WERI-Rb-1 (cell line): Measurements from ENCODE around the gene MZF1.

Experiments
- DNase-seq: peaks from one replicate; pipeline ENCODE4 v3.0.0-alpha.2; 2020
- H3K27ac ChIP-seq: fragments of 250-450 bp; sonication (Bioruptor Pico); 2 replicates; pipeline ENCODE4 v1.5.1; 2020; ENCODE audit warnings: mild to moderate bottlenecking, moderate library complexity
- H3K27me3 ChIP-seq: fragments of 250-450 bp; sonication (Bioruptor Pico); 2 replicates; pipeline ENCODE4 v1.5.1; 2021; ENCODE audit warnings: mild to moderate bottlenecking, low read depth, moderate library complexity; ENCODE audit not compliant: insufficient read depth, severe bottlenecking
- H3K36me3 ChIP-seq: fragments of 250-450 bp; sonication (Bioruptor Pico); 2 replicates; pipeline ENCODE4 v1.5.1; 2020; ENCODE audit warnings: mild to moderate bottlenecking, moderate library complexity
- H3K4me3 ChIP-seq: 2 replicates; pipeline ENCODE4 v1.5.1; 2011; ENCODE audit warnings: low read depth, mild to moderate bottlenecking, control low read depth, low read length
- H3K9me3 ChIP-seq: fragments of 250-450 bp; sonication (Bioruptor Pico); 2 replicates; pipeline ENCODE4 v1.5.1; 2021; ENCODE audit warnings: mild to moderate bottlenecking, moderate library complexity; ENCODE audit not compliant: severe bottlenecking
- TF ChIP-seq, protein P1 (sequence below): IDR thresholded peaks from 2 replicates; pipeline ENCODE4 v1.5.1; 2011; ENCODE audit warnings: low read depth, mild to moderate bottlenecking, control low read depth, inconsistent platforms, low read length

The MZF1 gene

DNA sequence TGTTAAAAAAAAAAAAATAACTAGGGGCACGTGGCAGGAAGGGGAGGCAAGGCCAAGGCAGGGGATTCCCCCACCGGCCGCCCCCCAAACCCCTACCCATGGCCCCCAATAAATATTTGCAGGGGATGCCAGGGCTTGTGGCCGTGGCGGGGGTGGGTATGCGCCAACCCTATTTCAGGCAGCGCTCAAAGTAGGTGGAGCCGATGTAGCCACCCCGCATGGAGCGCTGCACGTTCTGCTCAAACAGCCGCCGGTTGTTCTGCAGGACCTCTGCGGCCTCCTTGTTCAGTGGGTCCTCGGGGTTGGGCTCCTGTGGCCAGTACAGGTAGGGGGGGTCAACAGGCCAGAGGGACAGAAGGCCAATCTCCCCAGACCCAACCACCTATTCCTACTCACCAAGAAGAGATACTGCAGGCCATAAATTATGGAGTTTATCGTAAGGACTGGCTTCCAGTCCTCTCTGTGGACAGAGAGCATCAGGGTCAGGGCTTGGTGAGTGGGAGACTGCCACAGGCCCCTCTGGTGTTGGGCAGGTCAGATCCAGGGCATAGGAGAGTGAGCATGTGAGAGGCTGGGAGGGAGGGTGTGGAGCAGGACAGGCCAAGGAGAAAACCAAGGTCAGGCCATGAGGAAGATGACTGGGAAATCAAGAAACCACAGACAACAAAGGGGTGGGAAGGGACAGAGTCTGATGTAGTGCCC is 17.1 kb downstream of the MZF1 start:
- H3K36me3 ChIP-seq: peaks cover 41% of the 10 kb centered on the region
- no peaks in the 10 kb centered on the region for H3K27me3 ChIP-seq
- no peak overlapping the region for H3K27ac ChIP-seq
- no peak overlapping the region for H3K4me3 ChIP-seq
- TF ChIP-seq, protein P1, sequence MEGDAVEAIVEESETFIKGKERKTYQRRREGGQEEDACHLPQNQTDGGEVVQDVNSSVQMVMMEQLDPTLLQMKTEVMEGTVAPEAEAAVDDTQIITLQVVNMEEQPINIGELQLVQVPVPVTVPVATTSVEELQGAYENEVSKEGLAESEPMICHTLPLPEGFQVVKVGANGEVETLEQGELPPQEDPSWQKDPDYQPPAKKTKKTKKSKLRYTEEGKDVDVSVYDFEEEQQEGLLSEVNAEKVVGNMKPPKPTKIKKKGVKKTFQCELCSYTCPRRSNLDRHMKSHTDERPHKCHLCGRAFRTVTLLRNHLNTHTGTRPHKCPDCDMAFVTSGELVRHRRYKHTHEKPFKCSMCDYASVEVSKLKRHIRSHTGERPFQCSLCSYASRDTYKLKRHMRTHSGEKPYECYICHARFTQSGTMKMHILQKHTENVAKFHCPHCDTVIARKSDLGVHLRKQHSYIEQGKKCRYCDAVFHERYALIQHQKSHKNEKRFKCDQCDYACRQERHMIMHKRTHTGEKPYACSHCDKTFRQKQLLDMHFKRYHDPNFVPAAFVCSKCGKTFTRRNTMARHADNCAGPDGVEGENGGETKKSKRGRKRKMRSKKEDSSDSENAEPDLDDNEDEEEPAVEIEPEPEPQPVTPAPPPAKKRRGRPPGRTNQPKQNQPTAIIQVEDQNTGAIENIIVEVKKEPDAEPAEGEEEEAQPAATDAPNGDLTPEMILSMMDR: no peak
- no peaks in the 10 kb centered on the region for H3K9me3 ChIP-seq
- no peak for DNase-seq

DNA sequence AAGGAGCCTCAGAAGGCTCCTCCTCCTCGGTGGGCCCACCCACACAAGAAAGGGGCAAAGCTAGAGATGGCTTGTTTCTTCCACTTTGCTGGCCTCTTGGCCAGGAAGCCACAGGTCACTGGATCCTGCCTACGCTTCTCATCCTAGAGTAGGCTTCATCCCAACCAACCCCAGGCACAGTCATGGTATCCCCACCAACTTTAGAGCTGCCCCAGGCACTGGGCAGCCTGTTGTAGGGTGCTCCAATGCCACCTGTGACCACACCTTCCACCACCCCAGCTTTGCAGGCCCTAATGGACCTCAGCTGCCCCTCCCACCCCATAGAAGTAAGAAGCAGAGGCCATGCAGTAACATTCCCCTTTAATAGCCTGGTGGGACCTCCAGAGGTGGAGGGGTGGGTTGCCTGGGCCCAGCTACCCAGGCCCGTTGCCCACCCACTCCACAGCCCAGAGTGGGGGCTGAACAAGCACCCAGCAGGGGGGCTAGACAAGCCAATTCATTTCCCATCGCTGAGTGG is 17.7 kb downstream of the MZF1 start:
- H3K36me3 ChIP-seq: peaks cover 48% of the 10 kb centered on the region
- no peak for DNase-seq
- H3K27ac ChIP-seq: peak overlapping the region; percentile 78
- TF ChIP-seq, protein P1: no peak
- no peaks in the 10 kb centered on the region for H3K9me3 ChIP-seq
- no peaks in the 10 kb centered on the region for H3K27me3 ChIP-seq
- peak overlapping the region; percentile 33 for H3K4me3 ChIP-seq

- peaks cover 55% of the 10 kb centered on the region for H3K36me3 ChIP-seq
- TF ChIP-seq, protein P1: no peak
- DNase-seq: peak; percentile 98
- no peaks in the 10 kb centered on the region for H3K9me3 ChIP-seq
- H3K27ac ChIP-seq: peak within 1 kb of the TSS; percentile 78
- peak within 1 kb of the TSS; percentile 86 for H3K4me3 ChIP-seq
- no peaks in the 10 kb centered on the region for H3K27me3 ChIP-seq
These were observed 18.4 kb downstream of the MZF1 start, which contains the start of gene CHMP2A for GRCh38 chr19:58554494-58555368. TSS of gene CHMP2A (minus strand) at chr19:58555105. CDS start at chr19:58554212, 893 bp downstream.

- no peak for DNase-seq
- Histone ChIP-seq H3K27ac (peak overlapping the region; percentile 78), H3K27me3 (no peaks in the 10 kb centered on the region), H3K36me3 (peaks cover 63% of the 10 kb centered on the region), H3K4me3 (peak overlapping the region; percentile 86), H3K9me3 (no peaks in the 10 kb centered on the region)
- TF ChIP-seq, protein P1: no peak
These were observed 19.2 kb downstream of the MZF1 start for GRCh38 chr19:58553799-58554493.

DNA sequence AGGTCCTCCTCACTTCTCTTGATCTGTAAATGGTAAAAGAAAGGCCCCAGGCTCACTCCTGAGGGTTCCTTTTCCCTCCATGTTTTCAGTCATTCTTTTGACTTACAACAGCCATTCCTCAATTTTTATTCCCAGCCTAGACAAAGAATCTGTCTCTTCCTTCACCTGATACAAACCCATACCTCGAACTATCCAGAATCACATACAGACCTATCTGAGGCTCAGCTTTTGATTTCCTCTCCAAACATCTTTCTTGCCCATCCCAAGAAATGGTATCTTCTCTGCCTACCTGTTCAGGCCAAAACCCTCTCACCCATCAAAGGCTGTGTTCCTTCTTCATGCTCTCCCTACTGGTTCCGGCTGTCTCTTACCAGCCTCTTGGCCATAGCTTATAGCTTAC is 20.5 kb downstream of the MZF1 start:
- no peak overlapping the region for H3K4me3 ChIP-seq
- H3K36me3 ChIP-seq: peaks cover 72% of the 10 kb centered on the region
- no peak for DNase-seq
- H3K9me3 ChIP-seq: no peaks in the 10 kb centered on the region
- peak overlapping the region; percentile 78 for H3K27ac ChIP-seq
- TF ChIP-seq, protein P1: no peak
- no peaks in the 10 kb centered on the region for H3K27me3 ChIP-seq
